Measurements from ENCODE around the gene NOP53. TPM values are rescaled to one million over a fixed set of nuclear protein-coding genes. Genes with fewer than 3 reads are reported as not detected.

Gene NOP53
- total and polyA plus RNA-seq, 4 donors = 146 to 498 (median 193) TPM

GRCh38 chr19:47806435-47806834 lies 61.1 kb downstream of the NOP53 start:
- Histone ChIP-seq H3K4me3 (no peak overlapping the region), H3K9ac (ENCODE audit: insufficient read depth in 1 of 2, low read length in 2 of 2) (no peak overlapping the region), H3K27me3 (ENCODE audit: control insufficient read depth in 3 of 3, insufficient read depth in 3 of 3, low read length in 2 of 3) (no peaks in the 10 kb centered on the region), H3K27ac (ENCODE audit: low read depth in 1 of 2, low read length in 1 of 2) (no peak overlapping the region), H3K4me1 (ENCODE audit: control insufficient read depth in 5 of 5, insufficient read depth in 5 of 5, low read length in 5 of 5) (no peaks in the 10 kb centered on the region), H3K36me3 (ENCODE audit: control insufficient read depth in 4 of 4, insufficient read depth in 4 of 4, low read length in 4 of 4) (no peaks in the 10 kb centered on the region), H3K9me3 (ENCODE audit: control insufficient read depth in 4 of 4, insufficient read depth in 3 of 4, low read length in 3 of 4) (peaks cover 0 to under 1% (median 0%) of the 10 kb centered on the region in 4 donors)
- TF ChIP-seq, protein P1, sequence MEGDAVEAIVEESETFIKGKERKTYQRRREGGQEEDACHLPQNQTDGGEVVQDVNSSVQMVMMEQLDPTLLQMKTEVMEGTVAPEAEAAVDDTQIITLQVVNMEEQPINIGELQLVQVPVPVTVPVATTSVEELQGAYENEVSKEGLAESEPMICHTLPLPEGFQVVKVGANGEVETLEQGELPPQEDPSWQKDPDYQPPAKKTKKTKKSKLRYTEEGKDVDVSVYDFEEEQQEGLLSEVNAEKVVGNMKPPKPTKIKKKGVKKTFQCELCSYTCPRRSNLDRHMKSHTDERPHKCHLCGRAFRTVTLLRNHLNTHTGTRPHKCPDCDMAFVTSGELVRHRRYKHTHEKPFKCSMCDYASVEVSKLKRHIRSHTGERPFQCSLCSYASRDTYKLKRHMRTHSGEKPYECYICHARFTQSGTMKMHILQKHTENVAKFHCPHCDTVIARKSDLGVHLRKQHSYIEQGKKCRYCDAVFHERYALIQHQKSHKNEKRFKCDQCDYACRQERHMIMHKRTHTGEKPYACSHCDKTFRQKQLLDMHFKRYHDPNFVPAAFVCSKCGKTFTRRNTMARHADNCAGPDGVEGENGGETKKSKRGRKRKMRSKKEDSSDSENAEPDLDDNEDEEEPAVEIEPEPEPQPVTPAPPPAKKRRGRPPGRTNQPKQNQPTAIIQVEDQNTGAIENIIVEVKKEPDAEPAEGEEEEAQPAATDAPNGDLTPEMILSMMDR (IDR thresholded peaks at IDR 0.05; ENCODE audit: control extremely low read depth, extremely low read depth) = no peak
- DNase-seq (no peak), ATAC-seq (ENCODE audit: insufficient read depth, low FRiP score) (no peak)
- 88 to 89% methylated on average over 6 of the region's 6 CpGs for WGBS, 2 donors

Small RNA genes lying within 50 kb of the gene (small RNA-seq; reads per million reads assigned to genes)
- gene AC008745.1 (ENCODE audit: low replicate concordance) (not detected), gene SNORD23 (ENCODE audit: low replicate concordance) (not detected)

Other genes starting within 250 kb of the NOP53 start
- 100 to 1,000 TPM in 1 of 2 donors, 10 to 100 TPM in 1; 65.7 to 140 TPM for gene NAPA, start 230.5 kb upstream of the NOP53 start, total RNA-seq
- gene NAPA, start 230.5 kb upstream of the NOP53 start, polyA plus RNA-seq = 100 to 1,000 TPM; 120 to 128 TPM
- gene ZNF541, start 172.4 kb upstream of the NOP53 start, total RNA-seq = under 1 TPM in 1 of 2 donors, not detected in 1; 0.52 TPM
- under 1 TPM; 0.12 to 0.24 TPM for gene ZNF541, start 172.4 kb upstream of the NOP53 start, polyA plus RNA-seq
- 10 to 100 TPM in 1 of 2 donors, 1 to 10 TPM in 1; 6.6 to 16.1 TPM for gene BICRA, start 136.4 kb upstream of the NOP53 start, total RNA-seq
- 1 to 10 TPM; 6.1 to 6.9 TPM for gene BICRA, start 136.4 kb upstream of the NOP53 start, polyA plus RNA-seq
- gene EHD2, start 32.1 kb upstream of the NOP53 start, total RNA-seq = 100 to 1,000 TPM; 177 to 190 TPM
- 10 to 100 TPM; 68.0 to 76.5 TPM for gene EHD2, start 32.1 kb upstream of the NOP53 start, polyA plus RNA-seq
- gene SELENOW, start 33.2 kb downstream of the NOP53 start, total RNA-seq = 100 to 1,000 TPM; 104 to 347 TPM
- 100 to 1,000 TPM; 345 to 532 TPM for gene SELENOW, start 33.2 kb downstream of the NOP53 start, polyA plus RNA-seq
- gene TPRX1, start 59.0 kb downstream of the NOP53 start, total RNA-seq = not detected
- gene TPRX1, start 59.0 kb downstream of the NOP53 start, polyA plus RNA-seq = not detected
- not detected for gene CRX, start 76.4 kb downstream of the NOP53 start, total RNA-seq
- under 1 TPM in 1 of 2 donors, not detected in 1; 0.02 TPM for gene CRX, start 76.4 kb downstream of the NOP53 start, polyA plus RNA-seq
- not detected for gene TPRX2, start 113.7 kb downstream of the NOP53 start, total RNA-seq
- gene TPRX2, start 113.7 kb downstream of the NOP53 start, polyA plus RNA-seq = not detected
- under 1 TPM in 1 of 2 donors, not detected in 1; 0.15 TPM for gene SULT2A1, start 140.8 kb downstream of the NOP53 start, total RNA-seq
- gene SULT2A1, start 140.8 kb downstream of the NOP53 start, polyA plus RNA-seq = under 1 TPM in 1 of 2 donors, not detected in 1; 0.01 TPM
- not detected for gene BSPH1, start 246.6 kb downstream of the NOP53 start, total RNA-seq
- not detected for gene BSPH1, start 246.6 kb downstream of the NOP53 start, polyA plus RNA-seq
- gene ELSPBP1, start 249.1 kb downstream of the NOP53 start, total RNA-seq = not detected
- not detected for gene ELSPBP1, start 249.1 kb downstream of the NOP53 start, polyA plus RNA-seq

Data from lung (tissue), 13 donors.